Spleen (tissue), 7 donors: ENCODE measurements around the gene CLEC4G.
"Not testable (repeated sequence)": the region's sequence is repeated elsewhere in the genome, so short reads cannot be mapped to it uniquely, and the experiment has no call there.

Experiments
- CTCF ChIP-seq, 11 experiments: fragments of 200-600 bp in 7 of 11; fragments of 450-650 bp in 4 of 11; sonication (generic) in 4 of 11; IDR thresholded peaks in 8 of 11; conservative IDR thresholded peaks in 3 of 11; 1 replicate in 7 of 11; 2 replicates in 4 of 11; pipeline versions ENCODE4 v1.4.0 to v1.8.0; 2016 to 2021; ENCODE audit warnings: antibody characterized with exemption in 11 of 11, inconsistent platforms in 4 of 11, mild to moderate bottlenecking in 1 of 11
- POLR2A ChIP-seq, 3 donors: fragments of 450-650 bp; IDR thresholded peaks; one replicate each; pipeline ENCODE4 v1.5.1; 2017; ENCODE audit warnings: antibody characterized with exemption in 3 of 3, mild to moderate bottlenecking in 1 of 3
- POLR2AphosphoS5 ChIP-seq, 3 donors: sonication (generic); formaldehyde crosslinking; IDR thresholded peaks; one replicate each; pipeline ENCODE4 v1.5.1; 2017; ENCODE audit warnings: antibody characterized with exemption in 3 of 3
- donor health status: DM: no; HTN: no; CAD: no; lungs with moderate emphysema.
- donor health status: DM: no; HTN: no; CAD: no.
- donor health status: DM: no; HTN: no; CAD: no.

- not testable (repeated sequence) for TF ChIP-seq POLR2A (IDR thresholded peaks at IDR 0.05); CTCF (IDR thresholded peaks at IDR 0.05 in 8 of 11, conservative IDR thresholded peaks at IDR 0.05 in 3 of 11); POLR2AphosphoS5 (IDR thresholded peaks at IDR 0.05)
Observed at GRCh38 chr19:7765043-7765442, 33.1 kb upstream of the CLEC4G start.
